GM19468 (cell line): Measurements from ENCODE around the gene NOB1.
A peak's percentile ranks its signal among the peaks of the same experiment; 100 is the strongest.
"Not testable (repeated sequence)": the region's sequence is repeated elsewhere in the genome, so short reads cannot be mapped to it uniquely, and the experiment has no call there.

Experiments
- ATAC-seq: cut with Tn5 transposase; IDR thresholded peaks from one replicate; pipeline ENCODE4 v1.9.1; 2021; ENCODE audit warnings: mild to moderate bottlenecking, moderate library complexity, moderate number of reproducible peaks; ENCODE audit not compliant: unreplicated experiment; ENCODE audit errors: extremely low read depth

NOB1 gene

GRCh38 chr16:69754469-69755310 lies at the start of gene NOB1:
TSS of gene NOB1 (minus strand) at chr16:69754926. CDS start at chr16:69754910, 16 bp downstream.
- peak; percentile 92 for ATAC-seq

GRCh38 chr16:69804297-69804696 lies 49.6 kb upstream of the NOB1 start:
- no peak for ATAC-seq

DNA sequence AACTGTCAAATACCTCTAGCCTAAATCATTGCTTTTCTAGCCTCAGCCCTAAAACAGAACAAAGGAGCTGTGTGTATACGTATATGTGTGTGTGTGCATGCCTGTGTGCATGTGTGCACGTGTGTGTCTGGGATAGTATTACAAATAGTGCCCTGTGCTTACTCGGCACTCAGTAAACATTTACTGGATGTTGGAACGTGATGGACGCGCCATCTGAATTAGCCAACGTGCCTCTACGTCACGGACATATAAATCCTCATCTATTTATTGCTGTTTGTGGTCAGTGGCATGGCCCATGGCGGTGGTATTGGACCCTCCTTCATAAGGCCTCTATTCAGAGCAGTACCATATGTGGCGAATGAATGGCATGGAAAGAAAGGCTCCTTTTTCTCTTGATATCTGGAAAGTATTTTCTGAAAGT lies 44.9 kb upstream of the NOB1 start:
- no peak for ATAC-seq

DNA sequence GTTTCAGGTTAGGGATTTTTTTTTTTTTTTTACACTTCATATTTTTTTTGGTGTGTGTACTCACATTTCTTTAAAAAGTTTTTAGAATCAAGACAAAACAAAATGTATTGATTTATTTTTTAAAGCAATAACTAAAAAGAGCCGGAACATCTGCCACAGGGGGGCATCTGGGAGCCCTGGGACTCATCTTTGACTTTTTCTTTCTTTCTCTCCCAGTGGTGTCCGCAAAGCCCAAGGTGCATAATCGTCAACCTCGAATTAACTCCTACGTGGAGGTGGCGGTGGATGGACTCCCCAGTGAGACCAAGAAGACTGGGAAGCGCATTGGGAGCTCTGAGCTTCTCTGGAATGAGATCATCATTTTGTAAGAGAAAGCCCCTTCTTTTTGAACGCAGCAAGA lies 43.7 kb upstream of the NOB1 start:
- ATAC-seq: no peak

DNA sequence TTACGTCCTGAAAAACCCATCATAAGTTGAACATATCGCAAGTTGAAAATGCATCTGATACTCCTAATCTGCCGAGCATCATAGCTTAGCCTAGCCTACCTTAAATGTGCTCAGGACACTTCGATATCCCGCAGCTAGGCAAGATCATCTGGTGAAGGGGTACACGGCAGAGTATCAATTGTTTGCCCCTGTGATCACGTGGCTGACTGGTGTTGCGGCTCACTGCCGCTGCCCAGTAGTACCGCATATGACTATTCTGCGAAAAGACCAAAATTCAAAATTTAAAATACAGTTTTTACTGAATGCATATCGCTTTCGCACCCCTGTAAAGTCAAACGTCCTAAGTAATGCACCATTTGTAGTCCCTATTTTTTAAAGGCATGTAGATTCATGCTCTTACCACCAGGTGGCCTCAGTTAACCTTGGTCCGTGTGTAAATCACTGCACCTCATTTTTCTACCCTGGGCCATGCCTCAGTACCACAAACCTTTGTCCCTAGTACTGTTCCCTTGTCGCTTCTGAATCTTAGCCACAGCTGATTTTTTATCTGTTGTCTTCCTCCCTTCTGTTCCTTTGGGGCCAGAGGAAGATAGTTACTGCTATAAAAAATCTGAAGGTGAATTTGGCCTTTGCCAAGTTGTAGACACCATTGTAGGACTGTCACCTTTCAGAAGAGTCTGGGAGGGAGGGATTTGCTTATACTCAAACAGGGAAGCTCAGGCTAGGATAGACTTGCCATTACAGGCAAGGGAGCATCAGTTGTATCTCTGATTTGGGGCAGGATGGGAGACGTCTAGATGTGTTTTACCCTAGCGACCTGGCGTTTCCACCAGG lies 41.8 kb upstream of the NOB1 start:
- no peak for ATAC-seq

DNA sequence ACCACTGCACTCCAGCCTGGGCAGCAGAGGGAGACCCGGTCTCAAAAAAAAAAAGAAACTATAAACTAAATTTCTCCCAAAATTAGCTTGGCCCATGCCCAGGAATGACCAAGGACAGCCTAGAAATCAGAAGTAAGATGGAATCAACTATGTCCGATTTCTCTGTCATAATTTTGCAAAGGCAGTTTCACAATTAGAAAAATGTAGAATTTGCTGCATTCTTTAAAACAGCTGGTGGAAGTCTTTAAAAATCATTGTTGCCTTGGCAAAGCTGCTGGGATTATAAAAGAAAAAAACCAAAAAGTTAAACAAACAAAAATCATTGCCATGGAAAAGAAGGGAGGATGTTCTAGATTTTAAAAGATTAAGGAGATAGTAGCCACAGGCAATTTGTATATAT lies 39.8 kb upstream of the NOB1 start:
- no peak for ATAC-seq

GRCh38 chr16:69793526-69793925 lies 38.8 kb upstream of the NOB1 start:
- ATAC-seq: no peak

DNA sequence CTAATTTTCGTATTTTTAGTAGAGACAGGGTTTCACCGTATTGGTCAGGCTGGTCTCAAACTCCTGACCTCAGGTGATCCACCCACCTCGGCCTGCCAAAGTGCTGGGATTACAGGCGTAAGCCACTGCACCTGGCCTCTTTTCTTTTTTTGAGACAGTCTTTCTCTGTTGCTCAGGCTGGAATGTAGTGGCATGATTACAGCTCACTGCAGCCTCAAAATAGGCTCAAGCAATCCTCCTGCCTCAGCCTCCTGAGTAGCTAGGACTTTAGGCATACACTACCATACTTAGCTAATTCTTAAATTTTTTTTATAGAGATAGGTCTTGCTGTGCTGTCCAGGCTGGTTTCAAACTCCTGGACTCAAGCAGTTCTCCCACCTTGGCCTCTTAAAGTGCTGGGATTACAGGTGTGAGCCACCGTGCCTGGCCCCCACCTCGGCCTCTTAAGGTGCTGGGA lies 36.7 kb upstream of the NOB1 start:
- not testable (repeated sequence) for ATAC-seq

GRCh38 chr16:69787883-69788282 lies 33.2 kb upstream of the NOB1 start:
- ATAC-seq: no peak

DNA sequence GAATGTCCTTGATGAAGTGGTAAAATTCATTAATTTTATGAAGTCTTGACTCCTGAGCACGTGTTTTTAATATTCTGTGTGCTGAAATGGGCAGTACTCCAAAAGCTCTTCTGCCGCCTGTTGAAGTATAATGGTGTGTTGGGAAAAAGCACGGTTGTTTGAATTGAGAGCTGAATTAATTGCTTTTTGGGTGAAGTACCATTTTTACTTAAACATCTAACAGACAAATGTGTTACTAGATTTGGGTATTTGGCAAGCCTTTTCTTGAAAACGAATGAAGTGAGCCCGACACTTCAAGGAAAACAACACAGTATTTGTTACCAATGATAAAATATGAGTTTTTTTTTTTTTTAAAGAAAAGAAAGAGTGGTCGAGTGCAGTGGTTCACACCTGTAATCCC lies 29.9 kb upstream of the NOB1 start:
- no peak for ATAC-seq

GRCh38 chr16:69781118-69781517 lies 26.4 kb upstream of the NOB1 start:
- ATAC-seq: no peak

DNA sequence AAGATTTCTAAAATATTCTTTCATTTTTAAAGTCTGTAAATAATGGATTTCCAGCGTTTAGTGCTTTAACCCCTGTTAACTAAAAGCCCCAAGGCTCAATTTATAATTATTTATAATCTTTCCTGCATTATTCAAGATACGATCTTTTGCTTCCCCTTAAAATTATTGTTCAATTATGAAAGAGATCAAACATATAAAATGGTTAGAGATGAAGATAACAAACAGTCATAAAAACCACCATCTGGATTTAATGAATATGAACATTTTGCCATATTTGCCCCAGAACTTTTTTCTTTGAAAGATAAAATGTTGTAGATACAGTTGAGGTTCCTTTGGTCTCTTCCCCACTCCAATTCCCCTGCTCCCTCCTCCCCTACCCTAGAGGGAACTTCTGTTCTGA lies 25.0 kb upstream of the NOB1 start:
- ATAC-seq: no peak

- ATAC-seq: no peak
Observed at GRCh38 chr16:69775563-69775962, 20.8 kb upstream of the NOB1 start.

DNA sequence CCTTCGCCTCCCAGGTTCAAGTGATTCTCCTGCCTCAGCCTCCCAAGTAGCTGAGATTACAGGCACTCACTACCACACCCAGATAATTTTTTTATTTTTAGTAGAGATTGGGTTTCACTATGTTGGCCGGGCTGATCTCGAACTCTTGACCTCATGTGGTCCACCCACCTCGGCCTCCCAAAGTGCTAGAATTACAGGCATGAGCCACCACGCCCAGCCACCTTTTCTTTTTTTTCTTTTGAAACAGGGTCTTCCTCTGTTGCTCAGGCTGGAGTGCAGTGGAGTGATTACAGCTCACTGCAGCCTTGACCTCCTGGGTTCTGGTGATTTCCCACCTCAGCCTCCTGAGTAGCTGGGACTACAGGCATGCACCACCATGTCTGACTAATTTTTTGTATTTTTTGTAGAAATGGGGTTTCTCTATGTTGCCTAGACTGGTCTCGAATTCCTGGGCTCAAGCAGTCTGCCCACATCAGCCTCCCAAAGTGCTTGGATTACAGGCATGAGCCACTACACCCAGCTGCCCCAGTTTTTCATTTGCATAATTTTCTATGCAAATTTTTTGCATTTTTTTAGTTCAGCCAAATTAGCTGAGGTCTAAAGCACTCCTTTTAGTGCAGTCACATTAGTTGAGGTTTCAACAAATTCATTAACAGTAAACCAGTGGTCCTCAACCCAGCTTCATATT lies 18.7 kb upstream of the NOB1 start:
- peak; percentile 31 for ATAC-seq

- ATAC-seq: no peak
Observed at GRCh38 chr16:69771651-69771967, 16.9 kb upstream of the NOB1 start.

DNA sequence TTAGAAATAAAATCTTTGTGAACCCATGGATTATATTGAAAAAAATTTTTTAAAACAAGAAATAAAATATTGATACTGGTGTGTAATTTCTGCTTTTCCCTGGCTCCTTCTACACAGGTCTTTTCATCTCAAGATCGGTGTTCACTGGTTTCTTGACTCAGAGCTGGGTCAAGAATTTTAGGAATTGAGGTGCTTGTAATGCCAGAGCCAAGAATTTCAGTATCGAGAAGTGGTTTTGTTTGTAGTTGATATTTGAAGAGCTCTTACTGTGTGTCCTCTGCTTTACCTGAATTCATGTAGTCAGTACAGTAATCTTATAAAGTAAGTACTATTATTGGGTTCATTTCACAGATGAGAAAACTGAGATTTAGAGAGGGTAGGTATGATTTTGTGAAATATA lies 14.7 kb upstream of the NOB1 start:
- ATAC-seq: no peak

DNA sequence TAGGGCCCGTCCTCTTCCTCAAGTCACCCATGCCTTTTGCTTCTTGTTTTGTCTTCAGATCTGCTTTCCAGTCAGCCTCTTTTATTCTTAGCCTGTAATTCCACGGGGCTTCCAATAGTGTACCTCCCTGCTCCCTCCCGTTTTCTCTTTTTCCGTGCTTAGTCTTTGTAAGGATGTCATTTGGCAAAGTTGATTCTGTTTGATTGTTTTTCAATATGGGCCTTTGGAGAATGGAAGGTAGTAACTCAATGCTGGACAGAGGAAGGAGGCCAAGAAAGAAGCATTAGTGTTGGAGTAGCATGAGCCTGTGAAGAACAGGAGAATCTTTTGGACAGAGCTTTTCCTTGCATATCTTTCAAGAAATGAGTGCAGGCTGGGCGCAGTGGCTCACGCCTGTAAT lies 13.9 kb upstream of the NOB1 start:
- no peak for ATAC-seq

DNA sequence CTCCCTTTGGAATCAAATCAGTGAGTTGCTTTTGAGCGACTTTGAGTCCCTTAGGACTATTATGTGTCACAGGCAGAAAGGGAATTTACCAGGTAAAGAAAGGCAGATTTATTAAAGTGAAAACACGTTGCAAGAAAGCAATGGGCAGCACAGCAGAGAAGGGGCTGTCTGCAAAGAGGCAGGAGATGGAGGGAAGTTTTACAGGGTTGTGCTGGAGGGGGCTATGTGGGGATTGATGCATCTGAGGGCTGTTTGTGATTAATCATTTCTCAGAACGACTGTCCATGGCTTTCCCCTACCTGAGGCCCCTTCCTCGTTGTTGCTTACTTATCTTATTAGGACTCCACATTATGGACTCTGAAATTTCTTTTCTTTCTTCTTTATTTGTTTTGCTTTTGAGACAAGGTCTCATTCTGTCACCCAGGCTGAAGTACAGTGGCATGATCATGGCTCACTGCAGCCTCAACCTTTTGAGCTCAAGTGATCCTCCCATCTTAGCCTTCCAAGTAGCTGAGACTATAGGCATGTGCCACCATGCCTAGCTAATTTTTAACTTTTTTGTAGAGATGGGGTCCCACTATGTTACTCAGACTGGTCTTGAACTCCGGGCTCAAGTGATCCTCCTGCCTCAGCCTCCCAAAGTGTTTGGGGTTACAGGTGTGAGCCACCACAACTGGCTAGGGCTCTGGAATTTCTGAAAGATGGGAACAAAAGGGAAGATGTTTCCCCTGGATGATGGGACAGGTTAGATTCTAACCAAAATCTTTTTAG lies 12.9 kb upstream of the NOB1 start:
- no peak for ATAC-seq

DNA sequence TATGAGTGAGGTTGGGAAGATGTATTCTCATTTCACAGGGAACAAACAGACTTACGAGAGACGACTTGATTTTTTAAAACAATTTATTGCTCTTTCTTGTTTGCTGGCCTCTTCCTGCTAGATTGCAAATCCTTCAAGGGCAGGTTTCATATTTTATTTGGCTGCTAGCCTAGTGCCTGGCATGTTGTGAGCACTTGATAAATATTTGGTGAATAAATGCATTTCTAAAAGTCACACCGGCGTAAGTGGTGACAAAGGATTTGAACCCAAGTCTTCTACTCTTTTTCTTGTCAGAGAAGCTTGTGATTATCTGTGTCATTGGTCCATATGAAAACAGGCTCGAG lies 8.8 kb upstream of the NOB1 start:
- no peak for ATAC-seq
